Neutrophil (primary cell): ENCODE measurements around the gene PCDHGB2.
"Not testable (repeated sequence)": the region's sequence is repeated elsewhere in the genome, so short reads cannot be mapped to it uniquely, and the experiment has no call there.

Experiments used
- H3K27ac ChIP-seq: fragments of 200-600 bp; sonication (generic); 2 replicates; pipeline ENCODE4 v1.5.1; 2016; ENCODE audit warnings: mild to moderate bottlenecking, moderate library complexity
- H3K27me3 ChIP-seq: fragments of 200-600 bp; sonication (generic); 2 replicates; pipeline ENCODE4 v1.6.0; 2016; ENCODE audit warnings: mild to moderate bottlenecking
- H3K36me3 ChIP-seq: fragments of 200-600 bp; sonication (generic); 2 replicates; pipeline ENCODE4 v1.5.1; 2017
- H3K4me1 ChIP-seq, 2 experiments: fragments of 200-600 bp in 1 of 2; sonication (generic) in 1 of 2; 1 replicate in 1 of 2; 2 replicates in 1 of 2; pipeline versions ENCODE4 v1.5.1 to v1.6.1; 2013 to 2016; ENCODE audit warnings: low read depth in 1 of 2, low read length in 1 of 2, mild to moderate bottlenecking in 1 of 2, moderate library complexity in 1 of 2; ENCODE audit not compliant: control insufficient read depth in 1 of 2, insufficient read depth in 1 of 2
- H3K4me3 ChIP-seq, 2 experiments: fragments of 200-600 bp in 1 of 2; sonication (generic) in 1 of 2; 1 replicate in 1 of 2; 2 replicates in 1 of 2; pipeline ENCODE4 v1.5.1; 2013 to 2016; ENCODE audit warnings: low read depth in 1 of 2, low read length in 1 of 2, mild to moderate bottlenecking in 1 of 2, moderate library complexity in 1 of 2
- H3K9me3 ChIP-seq: fragments of 200-600 bp; sonication (generic); 2 replicates; pipeline ENCODE4 v1.5.1; 2016
- CTCF ChIP-seq: fragments of 200-600 bp; sonication (generic); IDR thresholded peaks from 2 replicates; pipeline ENCODE4 v1.5.1; 2016; ENCODE audit warnings: antibody characterized with exemption

The PCDHGB2 gene

GRCh38 chr5:141359790-141360426, at the start of gene PCDHGB2:
Gene PCDHGB2 (plus strand): TSS chr5:141359994. CDS start chr5:141360136, 142 bp downstream.
- H3K27ac ChIP-seq = no peak within 1 kb of the TSS
- no peak within 1 kb of the TSS for H3K4me3 ChIP-seq
- peaks cover 33% of the 10 kb centered on the region for H3K9me3 ChIP-seq
- no peaks in the 10 kb centered on the region for H3K4me1 ChIP-seq
- H3K27me3 ChIP-seq = peaks cover 100% of the 10 kb centered on the region
- no peak for TF ChIP-seq CTCF
- H3K36me3 ChIP-seq = no peaks in the 10 kb centered on the region

GRCh38 chr5:141313711-141314110, 46.1 kb upstream of the PCDHGB2 start:
- H3K36me3 ChIP-seq = no peaks in the 10 kb centered on the region

GRCh38 chr5:141316963-141317362, 42.8 kb upstream of the PCDHGB2 start:
- H3K4me3 ChIP-seq, H3K27me3 ChIP-seq, H3K27ac ChIP-seq, H3K36me3 ChIP-seq: not testable (repeated sequence)
- Histone ChIP-seq H3K9me3 (peaks cover 38% of the 10 kb centered on the region), H3K4me1 (peaks cover 12 to 15% of the 10 kb centered on the region in 2 experiments)

More at GRCh38 chr5:141313711-141314110, 46.1 kb upstream of the PCDHGB2 start:
- Histone ChIP-seq H3K27ac (no peak overlapping the region), H3K9me3 (peaks cover 27% of the 10 kb centered on the region), H3K27me3 (no peaks in the 10 kb centered on the region), H3K4me1 (no peaks in the 10 kb centered on the region), H3K4me3 (no peak overlapping the region)
- TF ChIP-seq CTCF = no peak

- H3K27ac ChIP-seq = no peak overlapping the region
- peaks cover 4% of the 10 kb centered on the region for H3K27me3 ChIP-seq
- peaks cover 12 to 15% of the 10 kb centered on the region in 2 experiments for H3K4me1 ChIP-seq
- no peaks in the 10 kb centered on the region for H3K36me3 ChIP-seq
- no peak for TF ChIP-seq CTCF
- H3K9me3 ChIP-seq = peaks cover 38% of the 10 kb centered on the region
- H3K4me3 ChIP-seq = peak overlapping the region; percentile 81
These were observed 40.6 kb upstream of the PCDHGB2 start for GRCh38 chr5:141319202-141319601.

GRCh38 chr5:141319699-141320098, 40.1 kb upstream of the PCDHGB2 start:
- Histone ChIP-seq H3K27ac (peak overlapping the region; percentile 95), H3K27me3 (peaks cover 8% of the 10 kb centered on the region), H3K4me1 (peaks cover 12 to 15% of the 10 kb centered on the region in 2 experiments), H3K4me3 (peak overlapping the region; percentile 81), H3K9me3 (peaks cover 38% of the 10 kb centered on the region), H3K36me3 (no peaks in the 10 kb centered on the region)
- no peak for TF ChIP-seq CTCF
